Measurements from ENCODE around the gene UBE2C.

The UBE2C gene

DNA sequence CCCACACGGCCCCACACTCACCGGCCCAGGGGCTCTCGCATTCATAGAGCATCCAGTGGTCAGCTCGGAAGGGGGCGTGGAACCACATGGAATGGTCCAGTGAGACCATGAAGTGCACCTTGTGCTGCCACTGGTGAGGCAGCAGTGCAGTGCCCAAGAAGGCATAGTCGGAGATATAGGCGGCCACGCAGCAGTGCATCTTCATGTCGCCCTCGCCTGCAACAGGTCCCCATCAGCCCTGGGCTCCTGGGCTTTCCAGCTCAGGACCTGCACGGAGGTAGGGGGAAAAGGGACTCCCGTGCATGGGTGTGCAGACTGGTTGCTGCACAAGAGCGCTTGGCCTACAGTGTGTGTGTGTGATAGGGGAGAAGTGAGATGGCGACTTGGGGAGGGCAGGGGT lies 31.1 kb downstream of the UBE2C start:
- Histone ChIP-seq H3K27me3 (replicated peaks; ENCODE audit: control insufficient read depth, insufficient read depth, low read length) (no peaks in the 10 kb centered on the region), H3K4me3 (replicated peaks; ENCODE audit: low read depth, low read length) (no peak overlapping the region), H3K36me3 (ENCODE audit: control insufficient read depth, insufficient read depth, low read length) (peaks cover 15% of the 10 kb centered on the region)
- DNase-seq (ENCODE audit: extremely low read depth, insufficient read length), result no peak
- TF ChIP-seq, protein P1, sequence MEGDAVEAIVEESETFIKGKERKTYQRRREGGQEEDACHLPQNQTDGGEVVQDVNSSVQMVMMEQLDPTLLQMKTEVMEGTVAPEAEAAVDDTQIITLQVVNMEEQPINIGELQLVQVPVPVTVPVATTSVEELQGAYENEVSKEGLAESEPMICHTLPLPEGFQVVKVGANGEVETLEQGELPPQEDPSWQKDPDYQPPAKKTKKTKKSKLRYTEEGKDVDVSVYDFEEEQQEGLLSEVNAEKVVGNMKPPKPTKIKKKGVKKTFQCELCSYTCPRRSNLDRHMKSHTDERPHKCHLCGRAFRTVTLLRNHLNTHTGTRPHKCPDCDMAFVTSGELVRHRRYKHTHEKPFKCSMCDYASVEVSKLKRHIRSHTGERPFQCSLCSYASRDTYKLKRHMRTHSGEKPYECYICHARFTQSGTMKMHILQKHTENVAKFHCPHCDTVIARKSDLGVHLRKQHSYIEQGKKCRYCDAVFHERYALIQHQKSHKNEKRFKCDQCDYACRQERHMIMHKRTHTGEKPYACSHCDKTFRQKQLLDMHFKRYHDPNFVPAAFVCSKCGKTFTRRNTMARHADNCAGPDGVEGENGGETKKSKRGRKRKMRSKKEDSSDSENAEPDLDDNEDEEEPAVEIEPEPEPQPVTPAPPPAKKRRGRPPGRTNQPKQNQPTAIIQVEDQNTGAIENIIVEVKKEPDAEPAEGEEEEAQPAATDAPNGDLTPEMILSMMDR (IDR thresholded peaks at IDR 0.05; ENCODE audit: insufficient read depth, low read length, poor library complexity, severe bottlenecking), result no peak

DNA sequence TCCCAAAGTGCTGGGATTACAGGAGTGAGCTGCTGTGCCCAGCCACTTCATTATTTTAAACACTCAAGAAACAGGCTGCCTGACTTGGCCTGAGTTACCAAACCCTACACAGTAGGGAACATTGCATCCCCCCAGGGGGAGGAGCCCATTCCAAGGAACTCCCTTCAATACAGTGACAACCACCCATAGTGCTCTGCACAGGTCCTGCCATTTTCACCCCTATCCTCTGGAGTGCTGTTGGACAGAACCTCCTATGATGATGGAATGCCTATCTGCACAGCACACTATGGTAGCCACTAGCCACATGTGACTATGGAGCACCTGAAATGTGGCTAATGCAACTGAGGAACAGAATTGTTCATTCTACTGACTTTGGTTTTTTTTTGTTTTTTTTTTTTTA lies 33.0 kb downstream of the UBE2C start:
- H3K4me3 ChIP-seq (replicated peaks; ENCODE audit: low read depth, low read length), result no peak overlapping the region
- TF ChIP-seq, protein P1 (IDR thresholded peaks at IDR 0.05; ENCODE audit: insufficient read depth, low read length, poor library complexity, severe bottlenecking), result no peak
- DNase-seq (ENCODE audit: extremely low read depth, insufficient read length), result no peak
- no peaks in the 10 kb centered on the region for H3K27me3 ChIP-seq (replicated peaks; ENCODE audit: control insufficient read depth, insufficient read depth, low read length)
- H3K36me3 ChIP-seq (ENCODE audit: control insufficient read depth, insufficient read depth, low read length), result peaks cover 19% of the 10 kb centered on the region

DNA sequence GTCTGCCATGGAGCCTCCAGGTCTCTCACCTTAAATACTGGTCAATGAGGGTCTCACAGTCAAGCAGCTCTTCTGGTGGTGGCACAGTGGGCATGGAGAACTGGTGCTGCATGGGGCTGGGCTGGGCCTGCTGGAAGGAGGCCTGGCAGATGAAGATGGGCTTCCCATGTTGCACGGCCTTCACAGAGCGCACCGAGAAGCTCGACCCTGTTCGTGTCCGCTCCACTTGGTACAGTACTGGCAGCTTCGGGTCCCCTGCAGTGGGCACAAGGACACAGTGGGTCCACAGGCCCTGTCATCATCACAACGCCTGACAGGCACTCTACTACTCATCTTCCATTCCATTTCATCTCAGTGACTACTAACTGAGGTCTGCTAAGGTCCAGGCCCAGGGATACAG lies 36.0 kb downstream of the UBE2C start:
- no peaks in the 10 kb centered on the region for H3K27me3 ChIP-seq (replicated peaks; ENCODE audit: control insufficient read depth, insufficient read depth, low read length)
- TF ChIP-seq, protein P1 (IDR thresholded peaks at IDR 0.05; ENCODE audit: insufficient read depth, low read length, poor library complexity, severe bottlenecking), result no peak
- H3K36me3 ChIP-seq (ENCODE audit: control insufficient read depth, insufficient read depth, low read length), result peaks cover 17% of the 10 kb centered on the region
- no peak overlapping the region for H3K4me3 ChIP-seq (replicated peaks; ENCODE audit: low read depth, low read length)
- no peak for DNase-seq (ENCODE audit: extremely low read depth, insufficient read length)

DNA sequence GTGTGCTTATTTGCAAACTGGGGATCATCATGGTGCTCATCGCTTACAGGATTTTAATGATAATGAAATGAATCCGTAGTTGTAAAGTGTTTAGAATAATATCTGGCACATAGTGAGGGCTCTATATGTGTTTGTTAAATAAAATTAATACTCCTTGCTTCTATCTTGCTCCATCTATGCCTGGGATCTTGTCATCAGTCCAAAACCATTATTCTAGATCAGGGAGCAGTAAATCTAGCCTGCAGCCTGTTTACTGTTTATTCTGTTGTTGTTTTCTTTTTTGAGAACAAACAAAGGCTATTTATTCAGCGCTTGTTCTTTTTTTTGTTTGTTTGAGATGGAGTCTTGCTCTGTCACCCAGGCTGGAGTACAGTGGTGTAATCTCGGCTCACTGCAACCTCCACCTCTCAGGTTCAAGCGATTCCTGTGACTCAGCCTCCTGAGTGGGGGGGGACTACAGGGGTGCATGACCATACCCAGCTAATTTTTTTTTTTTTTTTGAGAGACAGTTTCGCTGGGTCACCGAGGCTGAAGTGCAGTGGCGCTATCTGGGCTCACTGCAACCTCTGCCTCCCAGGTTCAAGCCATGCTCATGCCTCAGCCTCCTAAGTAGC lies 36.6 kb downstream of the UBE2C start:
- no peak overlapping the region for H3K4me3 ChIP-seq (replicated peaks; ENCODE audit: low read depth, low read length)
- TF ChIP-seq, protein P1 (IDR thresholded peaks at IDR 0.05; ENCODE audit: insufficient read depth, low read length, poor library complexity, severe bottlenecking), result no peak
- H3K36me3 ChIP-seq (ENCODE audit: control insufficient read depth, insufficient read depth, low read length), result peaks cover 11% of the 10 kb centered on the region
- DNase-seq (ENCODE audit: extremely low read depth, insufficient read length), result no peak
- no peaks in the 10 kb centered on the region for H3K27me3 ChIP-seq (replicated peaks; ENCODE audit: control insufficient read depth, insufficient read depth, low read length)

DNA sequence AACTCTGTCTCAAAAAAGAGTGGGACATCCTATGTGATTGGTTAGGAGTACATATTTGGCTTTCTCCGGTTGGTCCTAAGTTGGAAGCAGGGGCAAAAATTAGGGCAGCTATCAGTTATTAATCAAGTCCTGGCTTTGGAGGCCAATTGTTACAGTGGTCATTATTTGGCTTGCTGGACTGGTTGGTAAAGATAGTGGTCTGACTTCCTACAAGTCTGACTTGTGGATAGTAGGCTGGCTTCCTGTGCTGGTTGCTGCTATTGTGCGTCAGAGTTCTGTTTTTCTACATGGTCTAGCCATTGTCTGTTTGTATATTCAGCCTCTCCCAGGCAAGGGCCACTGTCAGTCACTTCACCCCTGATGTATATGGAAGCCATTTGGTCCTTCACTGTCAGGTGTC lies 37.8 kb downstream of the UBE2C start:
- Histone ChIP-seq H3K36me3 (ENCODE audit: control insufficient read depth, insufficient read depth, low read length) (peaks cover 12% of the 10 kb centered on the region), H3K27me3 (replicated peaks; ENCODE audit: control insufficient read depth, insufficient read depth, low read length) (no peaks in the 10 kb centered on the region), H3K4me3 (replicated peaks; ENCODE audit: low read depth, low read length) (no peak overlapping the region)
- TF ChIP-seq, protein P1 (IDR thresholded peaks at IDR 0.05; ENCODE audit: insufficient read depth, low read length, poor library complexity, severe bottlenecking), result no peak
- no peak for DNase-seq (ENCODE audit: extremely low read depth, insufficient read length)

DNA sequence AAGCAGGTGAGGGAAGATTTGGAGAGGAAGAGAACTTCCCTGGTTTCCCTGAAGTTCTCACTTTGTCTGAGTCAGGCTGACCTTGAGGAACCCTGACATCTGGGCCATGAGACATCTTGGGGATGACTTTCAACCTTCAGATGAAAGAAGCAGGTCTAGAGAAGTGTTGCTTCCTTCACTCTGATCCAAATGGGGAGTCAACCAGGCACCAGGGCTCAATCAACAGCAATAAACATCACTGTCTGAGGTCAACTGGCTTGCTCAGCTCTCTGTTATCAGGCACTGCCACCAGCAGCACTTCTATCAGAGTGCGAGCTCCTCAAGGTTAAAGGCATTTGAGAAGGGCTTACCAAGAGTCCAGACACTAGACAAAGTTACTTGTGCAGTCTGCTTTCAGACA lies 38.5 kb downstream of the UBE2C start:
- TF ChIP-seq, protein P1 (IDR thresholded peaks at IDR 0.05; ENCODE audit: insufficient read depth, low read length, poor library complexity, severe bottlenecking), result no peak
- no peak for DNase-seq (ENCODE audit: extremely low read depth, insufficient read length)
- Histone ChIP-seq H3K4me3 (replicated peaks; ENCODE audit: low read depth, low read length) (no peak overlapping the region), H3K27me3 (replicated peaks; ENCODE audit: control insufficient read depth, insufficient read depth, low read length) (no peaks in the 10 kb centered on the region), H3K36me3 (ENCODE audit: control insufficient read depth, insufficient read depth, low read length) (peaks cover 12% of the 10 kb centered on the region)
